K562 (cell line): ENCODE data around the gene GARIN1A. TPM values are rescaled to one million over a fixed set of nuclear protein-coding genes. Genes with fewer than 3 reads are reported as not detected.

Experiments
- DDX20 ChIP-seq: fragments of 450-650 bp; IDR thresholded peaks from 2 replicates; pipeline ENCODE4 v1.6.1; 2016; ENCODE audit warnings: missing genetic modification characterization, low read depth, mild to moderate bottlenecking, missing compliant biosample characterization, moderate library complexity
- DEAF1 ChIP-seq: fragments of 450-650 bp; formaldehyde crosslinking; IDR thresholded peaks from 2 replicates; pipeline ENCODE4 v1.4.0; 2020; ENCODE audit warnings: mild to moderate bottlenecking, moderate library complexity
- ELF2 ChIP-seq: fragments of 250-450 bp; sonication (Bioruptor Pico); IDR thresholded peaks from 2 replicates; pipeline ENCODE4 v1.5.0; 2021; ENCODE audit warnings: mild to moderate bottlenecking
- ELK1 ChIP-seq: sonication (generic); formaldehyde crosslinking; IDR thresholded peaks from 2 replicates; pipeline ENCODE4 v1.8.1; 2022; ENCODE audit warnings: missing genetic modification reagents
- HEY1 ChIP-seq: fragments of 250-450 bp; sonication (Bioruptor Pico); IDR thresholded peaks from 2 replicates; pipeline ENCODE4 v1.5.0; 2020; ENCODE audit warnings: mild to moderate bottlenecking, moderate library complexity, borderline replicate concordance
- ID3 ChIP-seq, 2 experiments: fragments of 250-450 bp in 1 of 2; fragments of 450-650 bp in 1 of 2; sonication (Bioruptor Pico) in 1 of 2; IDR thresholded peaks; 2 replicates each; pipeline versions ENCODE4 v1.6.1 to v1.8.0; 2016 to 2021; ENCODE audit warnings: mild to moderate bottlenecking in 2 of 2, moderate library complexity in 2 of 2, missing compliant biosample characterization in 1 of 2, missing genetic modification characterization in 1 of 2
- KLF1 ChIP-seq: fragments of 450-650 bp; IDR thresholded peaks from 2 replicates; pipeline ENCODE4 v1.6.1; 2016; ENCODE audit warnings: missing genetic modification characterization, missing compliant biosample characterization
- NR2C1 ChIP-seq, 2 experiments: fragments of 450-650 bp; IDR thresholded peaks; 2 replicates each; pipeline ENCODE4 v1.6.1; 2017; ENCODE audit warnings: mild to moderate bottlenecking in 2 of 2, antibody characterized with exemption in 1 of 2, inconsistent platforms in 1 of 2, missing compliant biosample characterization in 1 of 2, missing genetic modification characterization in 1 of 2
- NR4A1 ChIP-seq, 2 experiments: fragments of 250-450 bp in 1 of 2; fragments of 450-650 bp in 1 of 2; sonication (Bioruptor Pico) in 1 of 2; IDR thresholded peaks; 2 replicates each; pipeline versions ENCODE4 v1.4.0 to v1.6.1; 2016 to 2020; ENCODE audit warnings: mild to moderate bottlenecking in 2 of 2, missing compliant biosample characterization in 1 of 2, missing genetic modification characterization in 1 of 2, moderate library complexity in 1 of 2
- PTTG1 ChIP-seq: fragments of 450-650 bp; IDR thresholded peaks from 2 replicates; pipeline ENCODE4 v1.6.1; 2016; ENCODE audit warnings: low read depth, mild to moderate bottlenecking, missing genetic modification characterization, missing compliant biosample characterization
- STAG1 ChIP-seq: sonication (generic); formaldehyde crosslinking; IDR thresholded peaks from 2 replicates; pipeline ENCODE4 v1.5.0; 2020; ENCODE audit warnings: missing genetic modification reagents, borderline replicate concordance
- TCF7 ChIP-seq: sonication (generic); IDR thresholded peaks from 2 replicates; pipeline ENCODE4 v1.6.1; 2016; ENCODE audit warnings: antibody characterized with exemption, borderline replicate concordance
- ZNF143 ChIP-seq: sonication (generic); formaldehyde crosslinking; IDR thresholded peaks from 2 replicates; pipeline ENCODE4 v1.9.0; 2022; ENCODE audit warnings: mild to moderate bottlenecking, missing genetic modification reagents
- ZNF395 ChIP-seq: fragments of 200-800 bp; sonication (Bioruptor generic); IDR thresholded peaks from 2 replicates; pipeline ENCODE4 v1.6.1; 2017; ENCODE audit warnings: missing genetic modification characterization, missing compliant biosample characterization
- ZNF511 ChIP-seq: sonication (generic); formaldehyde crosslinking; IDR thresholded peaks from 2 replicates; pipeline ENCODE4 v1.8.0; 2022; ENCODE audit warnings: mild to moderate bottlenecking, missing genetic modification reagents
- polyA plus RNA-seq, 8 experiments: library from polyadenylated mRNA; depleted of rRNA in 4 of 8; stranded (reverse) in 5 of 8; unstranded in 3 of 8; fragments of >200 nt; fragmentation: Nextera tagmentation in 2 of 8; fragmentation: Illumina TruSeq in 1 of 8; extraction: Ambion mirVana in 2 of 8; extraction: Trizol in 1 of 8; gene quantifications; 2 replicates each; pipeline versions ENCODE4 v1.2.1 to v1.2.3, GENCODE V29; 2011 to 2014; ENCODE audit warnings: inconsistent platforms in 1 of 8, missing spikeins in 1 of 8
- total RNA-seq, 7 experiments: library from RNA; depleted of rRNA in 6 of 7; stranded (reverse); fragments of >200 nt in 6 of 7; fragmentation: Illumina TruSeq in 2 of 7; extraction: Trizol in 2 of 7; gene quantifications; 2 replicates each; pipeline versions ENCODE4 v1.2.1 to v1.2.3, GENCODE V29; 2011 to 2021; ENCODE audit warnings: low replicate concordance in 1 of 7
- TF ChIP-seq, protein P1 (sequence below): fragments of 150-350 bp; conservative IDR thresholded peaks from 2 replicates; pipeline ENCODE4 v1.6.1; 2014; ENCODE audit warnings: low read length
- TF ChIP-seq, protein P2 (sequence below): IDR thresholded peaks from 2 replicates; pipeline ENCODE4 v1.6.1; 2011; ENCODE audit not compliant: insufficient read length; ENCODE audit errors: extremely low read depth

Gene GARIN1A
- total and polyA plus RNA-seq, 9 of the 15 experiments (the other 6 are each of a cell fraction or from before 2014, with no cell fraction given): 0.01 to 0.41 (median 0.04) TPM; not detected in 3

GRCh38 chr7:128691227-128691626 is 19.1 kb downstream of the GARIN1A start (continued):
- TF ChIP-seq STAG1 (CRISPR knock-in tag): no peak
- TF ChIP-seq ELF2 (CRISPR knock-in tag): no peak
- peak; percentile 56; the same call in 1 of the 2 replicates for TF ChIP-seq ZNF395 (CRISPR knock-in tag)
- no peak for TF ChIP-seq NR2C1 (IDR thresholded peaks at IDR 0.05)
- TF ChIP-seq NR2C1 (tag; IDR thresholded peaks at IDR 0.05): 0 out of 2 replicates have a peak, but pooled peaks have one; percentile 37
- TF ChIP-seq ID3 (CRISPR knock-in tag; IDR thresholded peaks at IDR 0.05): no peak
- 0 out of 2 replicates have a peak, but pooled peaks have one; percentile 56 for TF ChIP-seq ID3 (tag; IDR thresholded peaks at IDR 0.05)
- TF ChIP-seq TCF7: no peak
- TF ChIP-seq ZNF143 (CRISPR knock-in tag): no peak
- TF ChIP-seq, protein P1, sequence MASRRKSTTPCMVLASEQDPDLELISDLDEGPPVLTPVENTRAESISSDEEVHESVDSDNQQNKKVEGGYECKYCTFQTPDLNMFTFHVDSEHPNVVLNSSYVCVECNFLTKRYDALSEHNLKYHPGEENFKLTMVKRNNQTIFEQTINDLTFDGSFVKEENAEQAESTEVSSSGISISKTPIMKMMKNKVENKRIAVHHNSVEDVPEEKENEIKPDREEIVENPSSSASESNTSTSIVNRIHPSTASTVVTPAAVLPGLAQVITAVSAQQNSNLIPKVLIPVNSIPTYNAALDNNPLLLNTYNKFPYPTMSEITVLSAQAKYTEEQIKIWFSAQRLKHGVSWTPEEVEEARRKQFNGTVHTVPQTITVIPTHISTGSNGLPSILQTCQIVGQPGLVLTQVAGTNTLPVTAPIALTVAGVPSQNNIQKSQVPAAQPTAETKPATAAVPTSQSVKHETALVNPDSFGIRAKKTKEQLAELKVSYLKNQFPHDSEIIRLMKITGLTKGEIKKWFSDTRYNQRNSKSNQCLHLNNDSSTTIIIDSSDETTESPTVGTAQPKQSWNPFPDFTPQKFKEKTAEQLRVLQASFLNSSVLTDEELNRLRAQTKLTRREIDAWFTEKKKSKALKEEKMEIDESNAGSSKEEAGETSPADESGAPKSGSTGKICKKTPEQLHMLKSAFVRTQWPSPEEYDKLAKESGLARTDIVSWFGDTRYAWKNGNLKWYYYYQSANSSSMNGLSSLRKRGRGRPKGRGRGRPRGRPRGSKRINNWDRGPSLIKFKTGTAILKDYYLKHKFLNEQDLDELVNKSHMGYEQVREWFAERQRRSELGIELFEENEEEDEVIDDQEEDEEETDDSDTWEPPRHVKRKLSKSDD: no peak
- 0 out of 2 replicates have a peak, but pooled peaks have one; percentile 47 for TF ChIP-seq PTTG1 (tag)
- TF ChIP-seq DEAF1: no peak
- TF ChIP-seq NR4A1 (CRISPR knock-in tag; IDR thresholded peaks at IDR 0.05): no peak
- TF ChIP-seq NR4A1 (tag; IDR thresholded peaks at IDR 0.05): peak; percentile 85
- TF ChIP-seq HEY1: no peak
- TF ChIP-seq, protein P2, sequence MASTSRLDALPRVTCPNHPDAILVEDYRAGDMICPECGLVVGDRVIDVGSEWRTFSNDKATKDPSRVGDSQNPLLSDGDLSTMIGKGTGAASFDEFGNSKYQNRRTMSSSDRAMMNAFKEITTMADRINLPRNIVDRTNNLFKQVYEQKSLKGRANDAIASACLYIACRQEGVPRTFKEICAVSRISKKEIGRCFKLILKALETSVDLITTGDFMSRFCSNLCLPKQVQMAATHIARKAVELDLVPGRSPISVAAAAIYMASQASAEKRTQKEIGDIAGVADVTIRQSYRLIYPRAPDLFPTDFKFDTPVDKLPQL: no peak
- TF ChIP-seq DDX20 (tag): 0 out of 2 replicates have a peak, but pooled peaks have one; percentile 51
- TF ChIP-seq ZNF511 (CRISPR knock-in tag): no peak
- no peak for TF ChIP-seq KLF1 (tag)
- TF ChIP-seq ELK1: no peak
